Psoas muscle (tissue), 8 donors: Measurements from ENCODE around the gene KLHL26. TPM values are rescaled to one million over a fixed set of nuclear protein-coding genes. Genes with fewer than 3 reads are reported as not detected.

Experiments used
- ATAC-seq, 4 donors: fragments of 200-7000 bp; cut with Tn5 transposase; one replicate each; pipeline ENCODE4 v1.9.1; 2020; ENCODE audit warnings: moderate library complexity in 3 of 4, mild to moderate bottlenecking in 2 of 4
- DNase-seq, 2 donors: peaks; one replicate each; pipeline ENCODE4 v3.0.0-alpha.2; 2020
- H3K27ac ChIP-seq: fragments of 200-600 bp; one replicate; pipeline ENCODE4 v1.8.0; 2022
- H3K27me3 ChIP-seq, 3 donors: fragments of 200-600 bp in 1 of 3; one replicate each; pipeline versions ENCODE4 v1.6.1 to v1.8.0; 2013 to 2022; ENCODE audit warnings: low read length in 2 of 3, mild to moderate bottlenecking in 2 of 3, moderate library complexity in 1 of 3; ENCODE audit not compliant: insufficient read depth in 3 of 3
- H3K36me3 ChIP-seq, 2 donors: fragments of 200-600 bp in 1 of 2; one replicate each; pipeline versions ENCODE4 v1.6.1 to v1.8.0; 2013 to 2022; ENCODE audit warnings: low read depth in 1 of 2, mild to moderate bottlenecking in 1 of 2, moderate library complexity in 1 of 2; ENCODE audit not compliant: insufficient read depth in 1 of 2
- H3K4me1 ChIP-seq: fragments of 200-600 bp; one replicate; pipeline ENCODE4 v1.8.0; 2022
- H3K4me3 ChIP-seq: fragments of 200-600 bp; one replicate; pipeline ENCODE4 v1.8.0; 2022; ENCODE audit warnings: mild to moderate bottlenecking
- H3K9me3 ChIP-seq: fragments of 200-600 bp; one replicate; pipeline ENCODE4 v1.8.0; 2022
- CTCF ChIP-seq: fragments of 200-600 bp; IDR thresholded peaks from one replicate; pipeline ENCODE4 v1.8.0; 2022; ENCODE audit warnings: antibody characterized with exemption
- WGBS, 3 donors: extraction: QIAGEN DNeasy Blood & Tissue Kit; methylation state at CpG; one replicate each; pipeline versions ENCODE4 v1.1.6 to v1.1.7; 2013; 5-methylcytosine and 5-hydroxymethylcytosine counted together
- intact Hi-C, 2 donors: fragments of 100-400 bp; cut with DNase I; formaldehyde crosslinking; loops; one replicate each; pipeline versions ENCODE4 v1.11.0 to v1.14.2; 2022
- polyA plus RNA-seq, 3 donors: library from polyadenylated mRNA; stranded (reverse); fragments of 200-250 nt; gene quantifications; one replicate each; pipeline ENCODE4 v1.2.3, GENCODE V29; 2013
- total RNA-seq, 4 donors: library from RNA; stranded (reverse); fragmentation: NEBNext Ultra II Directional in 2 of 4; extraction: Animal tissue kit (Norgen Biotek cat#: 25700) in 2 of 4; gene quantifications; one replicate each; pipeline versions ENCODE4 v1.2.1 to v1.2.4, GENCODE V29; 2021 to 2023
- donor health status: healthy with polysubstance abuse.
- donor health status: DM: no; HTN: no; CAD: no; lungs with moderate emphysema.
- donor health status: Bipolar disorder and iron deficiency.
- donor health status: healthy.
- donor health status: DM: yes; HTN: yes; CAD: no.
- donor health status: DM: no; HTN: no; CAD: no.
- donor health status: DM: no; HTN: no; CAD: no.
- donor health status: DM: yes; HTN: yes; CAD: no.

The KLHL26 gene
- total and polyA plus RNA-seq, 7 donors: 3.1 to 9.9 (median 5.2) TPM

- TF ChIP-seq CTCF: no peak
- no peaks in the 10 kb centered on the region for H3K27me3 ChIP-seq
- peaks cover 4 to 16% of the 10 kb centered on the region in 2 donors for H3K36me3 ChIP-seq
- H3K4me1 ChIP-seq: peaks cover 18% of the 10 kb centered on the region
- DNase-seq (no peak), ATAC-seq (no peak)
- peak overlapping the region; percentile 55 for H3K4me3 ChIP-seq
- intact Hi-C loops: loop anchor here (2.0 to 5.0 kb wide), 3 partner anchors 79 to 253 kb away; no protein-coding TSS in a partner anchor
- 37 to 47% (median 40%) methylated on average over 20 to 25 of the region's 25 CpGs for WGBS, 3 donors
- H3K9me3 ChIP-seq: no peaks in the 10 kb centered on the region
- no peak overlapping the region for H3K27ac ChIP-seq
Measured at GRCh38 chr19:18593367-18594095, 43.3 kb upstream of the KLHL26 start.

- H3K9me3 ChIP-seq: no peaks in the 10 kb centered on the region
- no peak overlapping the region for H3K27ac ChIP-seq
- intact Hi-C loops: loop anchor here (2.0 to 5.0 kb wide), 3 partner anchors 79 to 253 kb away; no protein-coding TSS in a partner anchor
- H3K27me3 ChIP-seq: peaks cover 0 to 6% (median 0%) of the 10 kb centered on the region in 3 donors
- peak overlapping the region; percentile 55 for H3K4me3 ChIP-seq
- DNase-seq: peak; percentile 78 to 87
- H3K36me3 ChIP-seq: peaks cover 4 to 16% of the 10 kb centered on the region in 2 donors
- H3K4me1 ChIP-seq: peaks cover 18% of the 10 kb centered on the region
- peak; percentile 67 to 72 (median 69) for ATAC-seq
- WGBS, 3 donors: 0 to 2% (median 1%) methylated on average over 34 to 54 of the region's 54 CpGs
- TF ChIP-seq CTCF: peak; percentile 84
Measured at GRCh38 chr19:18594096-18594823, 42.6 kb upstream of the KLHL26 start.

GRCh38 chr19:18594824-18595373 lies 41.9 kb upstream of the KLHL26 start:
- H3K4me3 ChIP-seq: peak overlapping the region; percentile 55
- H3K9me3 ChIP-seq: no peaks in the 10 kb centered on the region
- peak in 1 of 2 donors; percentile 73 for DNase-seq
- ATAC-seq: peak in 1 of 4 donors; percentile 14
- peaks cover 13% of the 10 kb centered on the region for H3K4me1 ChIP-seq
- H3K36me3 ChIP-seq: peaks cover 4 to 16% of the 10 kb centered on the region in 2 donors
- peaks cover 0 to 8% (median 4%) of the 10 kb centered on the region in 3 donors for H3K27me3 ChIP-seq
- H3K27ac ChIP-seq: no peak overlapping the region
- 8 to 11% (median 9%) methylated on average over 21 to 26 of the region's 26 CpGs for WGBS, 3 donors
- intact Hi-C loops: loop anchor here (2.0 to 5.0 kb wide), 3 partner anchors 78 to 252 kb away; no protein-coding TSS in a partner anchor
- TF ChIP-seq CTCF: no peak

- Histone ChIP-seq H3K4me1 (peaks cover 13% of the 10 kb centered on the region), H3K4me3 (no peak overlapping the region), H3K27ac (no peak overlapping the region), H3K9me3 (no peaks in the 10 kb centered on the region), H3K36me3 (peaks cover 4 to 16% of the 10 kb centered on the region in 2 donors), H3K27me3 (peaks cover 0 to 12% (median 4%) of the 10 kb centered on the region in 3 donors)
- no peak for TF ChIP-seq CTCF
- 66 to 76% (median 73%) methylated on average over 6 of the region's 6 CpGs for WGBS, 3 donors
- ATAC-seq (no peak), DNase-seq (no peak)
- intact Hi-C loops: loop anchor here (2.0 kb wide), 2 partner anchors 77 to 251 kb away; no protein-coding TSS in a partner anchor
Measured at GRCh38 chr19:18595475-18595874, 41.4 kb upstream of the KLHL26 start.
